ENCODE measurements around the gene NR6A1. TPM values are rescaled to one million over a fixed set of nuclear protein-coding genes. Genes with fewer than 3 reads are reported as not detected.
A peak's percentile ranks its signal among the peaks of the same experiment; 100 is the strongest.

The NR6A1 gene
- total RNA-seq, result 1 to 10 TPM in 1 of 2 experiments, under 1 TPM in 1; 0.74 to 1.1 TPM

DNA sequence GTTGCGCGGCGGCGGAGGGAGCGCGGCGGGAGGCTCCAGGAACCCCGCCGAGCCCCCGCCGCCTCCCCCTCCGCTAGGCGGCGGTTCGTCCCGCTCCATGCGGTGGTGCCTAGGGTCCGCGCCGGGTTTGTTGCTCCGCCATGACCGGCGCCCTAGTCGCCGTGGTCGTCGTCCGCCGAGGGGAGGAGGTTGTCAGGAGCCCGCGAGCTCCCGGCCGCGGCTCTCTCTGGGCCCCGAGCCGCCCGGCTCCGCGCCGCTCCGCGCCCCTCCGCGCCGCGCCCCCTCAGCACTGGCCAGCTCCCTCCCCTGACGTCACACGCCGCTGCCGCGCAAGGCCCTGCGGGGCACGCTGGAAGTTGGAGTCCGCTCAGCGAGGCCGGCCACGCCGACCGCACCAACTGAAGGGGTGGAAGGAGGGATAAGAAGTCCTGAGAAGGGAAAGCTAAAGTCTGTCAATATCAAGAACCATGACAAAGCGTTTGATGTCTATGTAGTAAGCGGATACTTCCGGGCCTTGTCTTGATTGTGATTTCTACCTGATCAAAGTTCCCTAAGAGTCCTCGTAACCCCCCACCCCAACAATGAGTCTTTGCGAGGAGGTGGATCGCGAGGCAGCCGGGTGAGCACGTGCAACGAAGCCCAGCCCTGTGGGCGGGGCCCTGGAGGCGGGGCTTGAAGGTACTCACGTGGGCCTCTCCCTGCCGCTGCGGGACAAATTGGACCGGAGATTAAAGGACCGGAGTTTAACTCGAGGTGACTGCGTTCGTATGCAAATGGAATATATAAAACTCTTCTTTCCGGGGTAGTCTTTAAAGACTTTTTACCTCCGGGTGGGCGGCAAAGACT lies at the start of gene NR6A1:
Gene NR6A1, minus strand, starts transcription at position 291 of the 846 bp plus-strand sequence.
- DNase-seq, result peak; percentile 97
- peaks cover 61% of the 10 kb centered on the region for H3K27me3 Mint-ChIP-seq
- no peaks in the 10 kb centered on the region for H3K9me3 Mint-ChIP-seq
- H3K4me1 Mint-ChIP-seq (ENCODE audit: low read depth), result peaks cover 34% of the 10 kb centered on the region
- CTCF ChIA-PET, result interaction anchor here (0.6 to 13.8 kb wide), 31 partner anchors 8 to 604 kb away, joined by 3 to 431 read pairs (median 4); partner anchors contain the start of genes ARPC5L, RPL35 and WDR38
- peak within 1 kb of the TSS; percentile 91 for H3K27ac Mint-ChIP-seq
- H3K36me3 Mint-ChIP-seq (ENCODE audit: low read depth), result no peaks in the 10 kb centered on the region
- TF ChIP-seq, protein P1, sequence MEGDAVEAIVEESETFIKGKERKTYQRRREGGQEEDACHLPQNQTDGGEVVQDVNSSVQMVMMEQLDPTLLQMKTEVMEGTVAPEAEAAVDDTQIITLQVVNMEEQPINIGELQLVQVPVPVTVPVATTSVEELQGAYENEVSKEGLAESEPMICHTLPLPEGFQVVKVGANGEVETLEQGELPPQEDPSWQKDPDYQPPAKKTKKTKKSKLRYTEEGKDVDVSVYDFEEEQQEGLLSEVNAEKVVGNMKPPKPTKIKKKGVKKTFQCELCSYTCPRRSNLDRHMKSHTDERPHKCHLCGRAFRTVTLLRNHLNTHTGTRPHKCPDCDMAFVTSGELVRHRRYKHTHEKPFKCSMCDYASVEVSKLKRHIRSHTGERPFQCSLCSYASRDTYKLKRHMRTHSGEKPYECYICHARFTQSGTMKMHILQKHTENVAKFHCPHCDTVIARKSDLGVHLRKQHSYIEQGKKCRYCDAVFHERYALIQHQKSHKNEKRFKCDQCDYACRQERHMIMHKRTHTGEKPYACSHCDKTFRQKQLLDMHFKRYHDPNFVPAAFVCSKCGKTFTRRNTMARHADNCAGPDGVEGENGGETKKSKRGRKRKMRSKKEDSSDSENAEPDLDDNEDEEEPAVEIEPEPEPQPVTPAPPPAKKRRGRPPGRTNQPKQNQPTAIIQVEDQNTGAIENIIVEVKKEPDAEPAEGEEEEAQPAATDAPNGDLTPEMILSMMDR (IDR thresholded peaks at IDR 0.05), result no peak
- POLR2A ChIA-PET, result interaction anchor here (0.6 to 8.8 kb wide), 5 partner anchors 8 to 100 kb away, joined by 3 to 120 read pairs (median 5); partner anchors contain the start of genes ARPC5L, RPL35 and WDR38
- intact Hi-C loops (cut with micrococcal nuclease), result no loop called here
- H3K4me3 Mint-ChIP-seq, result peak within 1 kb of the TSS; percentile 80
- peak; percentile 92 for ATAC-seq

DNA sequence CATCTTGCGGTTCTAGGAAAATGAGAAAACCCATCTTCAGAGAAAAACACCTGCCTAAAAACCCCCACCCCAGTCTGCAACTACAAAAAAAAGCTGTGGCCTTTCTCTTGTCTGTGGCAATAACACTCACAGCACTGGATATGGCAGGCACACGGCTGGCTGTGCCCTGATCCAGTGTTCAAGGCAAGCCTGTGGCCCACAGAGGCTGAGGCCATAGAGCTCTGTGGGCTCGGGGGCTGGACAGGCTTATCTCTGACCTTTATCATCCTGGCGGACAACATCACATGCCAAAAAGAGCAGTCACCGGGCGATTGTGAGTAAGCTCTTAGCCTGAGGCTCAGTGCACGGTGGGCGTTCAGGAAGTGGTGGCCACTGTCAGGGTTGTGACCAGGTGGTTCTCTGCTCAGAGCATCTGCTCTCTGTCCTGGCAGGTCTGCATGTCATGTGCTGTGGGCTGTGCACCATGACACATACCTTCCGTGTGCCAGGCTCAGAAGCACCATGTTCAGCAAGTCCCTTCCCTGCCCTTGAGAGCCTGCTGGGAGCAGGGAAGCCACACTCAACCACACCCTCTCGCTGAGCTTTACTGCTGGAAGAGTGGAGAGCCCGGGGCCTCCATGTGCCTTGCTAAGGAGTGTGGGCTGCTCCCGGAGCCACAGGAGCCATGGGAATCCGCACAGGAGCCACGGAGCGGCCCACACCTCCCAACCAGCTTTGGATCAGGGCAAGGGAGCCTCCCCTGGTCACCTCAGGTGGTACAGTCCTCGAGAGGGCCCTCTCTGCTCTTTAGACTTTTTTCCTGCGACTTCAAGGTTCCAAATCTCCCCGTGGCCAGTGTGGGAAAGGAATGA lies 47.5 kb upstream of the NR6A1 start:
- Mint-ChIP-seq H3K36me3 (ENCODE audit: low read depth) (no peaks in the 10 kb centered on the region), H3K27ac (peak overlapping the region; percentile 48), H3K4me1 (ENCODE audit: low read depth) (peaks cover 7% of the 10 kb centered on the region), H3K4me3 (no peak overlapping the region), H3K9me3 (no peaks in the 10 kb centered on the region), H3K27me3 (peaks cover 7% of the 10 kb centered on the region)
- DNase-seq (peak; percentile 78), ATAC-seq (peak; percentile 98)
- TF ChIP-seq, protein P1 (IDR thresholded peaks at IDR 0.05), result no peak
- intact Hi-C loops (cut with micrococcal nuclease), result no loop called here
- ChIA-PET CTCF (no interaction called here), POLR2A (interaction anchor here (0.7 kb wide), 1 partner anchor 41 kb away, joined by 3 read pairs; no protein-coding TSS in a partner anchor)

DNA sequence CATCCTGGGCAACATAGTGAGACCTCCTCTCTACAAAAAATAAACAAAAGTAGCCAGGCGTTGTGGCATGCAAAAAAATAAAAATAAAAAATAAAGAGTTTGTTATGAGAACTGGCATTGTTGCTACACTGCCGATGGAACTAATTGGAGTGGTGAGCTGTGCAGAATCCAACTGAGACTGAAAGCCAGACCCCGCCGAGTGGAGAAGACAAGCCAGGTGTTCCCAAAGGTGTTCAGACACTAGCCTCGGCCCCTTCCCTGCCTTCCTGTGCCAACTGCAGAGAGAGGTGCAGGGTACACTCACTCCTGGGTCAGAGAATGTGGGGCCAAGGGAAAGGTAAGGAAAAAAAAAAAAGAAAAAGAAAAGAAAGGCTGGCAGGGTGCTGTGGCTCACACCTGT lies 44.5 kb upstream of the NR6A1 start:
- peaks cover 7% of the 10 kb centered on the region for H3K4me1 Mint-ChIP-seq (ENCODE audit: low read depth)
- DNase-seq (no peak), ATAC-seq (no peak)
- no peaks in the 10 kb centered on the region for H3K36me3 Mint-ChIP-seq (ENCODE audit: low read depth)
- TF ChIP-seq, protein P1 (IDR thresholded peaks at IDR 0.05), result no peak
- ChIA-PET POLR2A (no interaction called here), CTCF (interaction anchor here (1.7 kb wide), 1 partner anchor 38 kb away, joined by 4 read pairs; the partner anchor contains the start of gene WDR38)
- peaks cover 6% of the 10 kb centered on the region for H3K27me3 Mint-ChIP-seq
- intact Hi-C loops (cut with micrococcal nuclease), result no loop called here
- H3K9me3 Mint-ChIP-seq, result no peaks in the 10 kb centered on the region
- no peak overlapping the region for H3K27ac Mint-ChIP-seq
- no peak overlapping the region for H3K4me3 Mint-ChIP-seq

DNA sequence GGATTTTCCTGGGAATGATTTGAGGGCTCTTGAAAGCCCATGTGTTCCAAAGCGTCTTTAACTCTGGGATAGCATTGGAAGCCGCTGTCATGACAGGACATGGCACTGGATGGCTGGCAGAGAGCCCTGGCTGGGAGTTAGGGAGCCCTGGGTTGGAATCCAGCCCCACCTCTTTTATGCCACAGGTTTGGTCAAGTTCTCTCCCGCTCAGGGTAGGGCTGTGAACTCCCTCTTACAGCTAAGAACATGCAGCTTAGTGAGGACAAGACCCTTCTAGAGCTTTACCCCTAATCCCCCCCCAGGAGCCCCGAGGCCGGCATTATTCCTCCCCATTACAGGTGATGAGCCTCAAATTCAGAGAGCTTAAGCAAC lies 43.0 kb upstream of the NR6A1 start:
- Mint-ChIP-seq H3K27me3 (peaks cover 6% of the 10 kb centered on the region), H3K36me3 (ENCODE audit: low read depth) (no peaks in the 10 kb centered on the region), H3K9me3 (no peaks in the 10 kb centered on the region), H3K4me1 (ENCODE audit: low read depth) (peaks cover 7% of the 10 kb centered on the region), H3K4me3 (no peak overlapping the region), H3K27ac (no peak overlapping the region)
- CTCF ChIA-PET, result interaction anchor here (1.3 to 1.7 kb wide), 2 partner anchors 37 to 39 kb away, joined by 3 to 4 read pairs; partner anchors contain the start of genes OLFML2A and WDR38
- ATAC-seq (no peak), DNase-seq (no peak)
- TF ChIP-seq, protein P1 (IDR thresholded peaks at IDR 0.05), result no peak
- intact Hi-C loops (cut with micrococcal nuclease), result no loop called here
- POLR2A ChIA-PET, result no interaction called here
